CD4-positive, alpha-beta T cell treated with Interferon alpha-2 for 1 hour (primary cell): ENCODE results near the gene LMTK3.
"Not testable (repeated sequence)": the region's sequence is repeated elsewhere in the genome, so short reads cannot be mapped to it uniquely, and the experiment has no call there.

Source experiments
- DNase-seq, 2 donors: peaks; one replicate each; pipeline ENCODE4 v3.0.0-alpha.2; 2020 to 2022

LMTK3 gene

GRCh38 chr19:48502350-48503018 lies 9.2 kb downstream of the LMTK3 start:
- no peak for DNase-seq

DNA sequence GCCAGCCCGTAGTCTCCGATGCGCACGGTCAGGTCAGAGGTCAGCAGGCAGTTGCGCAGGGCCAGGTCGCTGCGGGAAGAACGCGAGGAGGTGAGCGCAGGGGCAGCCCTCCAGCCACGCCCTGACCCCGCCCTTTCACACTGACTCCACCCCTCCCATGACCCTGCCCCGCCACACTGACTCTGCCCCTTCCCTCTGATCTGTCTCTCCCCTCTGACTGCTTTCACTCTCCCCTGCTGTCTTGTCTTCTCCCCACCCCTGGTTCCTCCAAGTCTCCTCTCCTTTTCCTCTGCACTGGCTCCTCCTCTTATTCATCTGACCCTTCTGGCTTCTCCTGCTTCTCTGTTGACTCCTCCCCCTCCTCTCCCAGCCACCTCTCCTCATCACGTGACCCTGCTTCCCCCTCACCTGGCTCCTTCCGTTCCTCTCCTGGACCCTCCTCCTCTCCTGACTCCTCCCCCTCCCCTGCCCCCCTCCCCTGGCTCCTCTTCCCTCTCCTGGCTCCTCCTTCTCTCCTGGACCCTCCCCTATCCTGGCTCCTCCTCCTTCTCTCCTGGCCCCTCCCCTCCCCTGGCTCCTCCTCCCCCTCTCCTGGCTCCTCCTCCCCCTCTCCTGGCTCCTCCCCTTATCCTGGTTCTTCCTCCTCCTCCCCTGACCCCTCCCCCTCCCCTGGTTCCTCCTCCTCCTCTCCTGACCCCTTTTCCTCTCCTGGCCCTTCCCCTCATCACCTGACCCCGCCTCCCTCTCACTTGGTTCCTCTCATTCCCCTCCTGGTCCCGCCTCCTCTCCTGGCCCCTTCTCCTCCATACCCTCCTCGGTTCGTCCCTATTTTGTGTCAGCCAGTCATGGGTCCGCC lies 9.9 kb downstream of the LMTK3 start:
- DNase-seq = peak; percentile 84

DNA sequence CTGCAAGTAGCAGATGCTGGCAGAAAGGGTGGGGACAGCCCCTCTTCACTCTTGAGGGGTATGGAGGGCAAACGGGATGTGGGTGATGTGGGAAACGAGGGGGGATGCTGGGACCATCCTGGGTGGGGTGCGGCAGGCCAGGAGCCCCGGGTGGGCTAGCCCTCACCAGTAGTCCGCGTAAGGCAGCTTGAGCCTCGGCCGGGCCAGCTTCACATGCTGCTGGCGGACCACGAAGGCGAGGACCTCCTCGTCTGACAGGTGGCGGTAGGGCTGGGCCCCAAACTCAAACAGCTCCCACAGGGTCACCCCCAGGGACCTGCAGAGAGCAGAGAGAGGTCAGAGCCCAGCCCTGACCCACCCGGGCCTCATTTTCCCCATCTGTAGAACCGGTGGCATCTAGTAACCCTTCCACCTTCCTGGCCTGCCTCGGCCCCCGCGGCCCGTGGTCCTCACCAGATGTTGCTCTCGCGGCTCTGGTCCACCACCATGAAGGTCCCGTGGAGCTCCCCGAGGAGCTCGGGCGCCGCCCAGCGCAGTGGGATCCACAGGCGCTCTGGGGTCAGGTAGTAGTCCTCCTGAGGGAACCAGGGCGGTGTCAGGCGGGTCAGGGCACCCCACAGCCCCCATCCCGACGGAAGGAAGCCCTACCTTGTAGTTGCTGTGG lies 10.7 kb downstream of the LMTK3 start:
- no peak for DNase-seq

DNA sequence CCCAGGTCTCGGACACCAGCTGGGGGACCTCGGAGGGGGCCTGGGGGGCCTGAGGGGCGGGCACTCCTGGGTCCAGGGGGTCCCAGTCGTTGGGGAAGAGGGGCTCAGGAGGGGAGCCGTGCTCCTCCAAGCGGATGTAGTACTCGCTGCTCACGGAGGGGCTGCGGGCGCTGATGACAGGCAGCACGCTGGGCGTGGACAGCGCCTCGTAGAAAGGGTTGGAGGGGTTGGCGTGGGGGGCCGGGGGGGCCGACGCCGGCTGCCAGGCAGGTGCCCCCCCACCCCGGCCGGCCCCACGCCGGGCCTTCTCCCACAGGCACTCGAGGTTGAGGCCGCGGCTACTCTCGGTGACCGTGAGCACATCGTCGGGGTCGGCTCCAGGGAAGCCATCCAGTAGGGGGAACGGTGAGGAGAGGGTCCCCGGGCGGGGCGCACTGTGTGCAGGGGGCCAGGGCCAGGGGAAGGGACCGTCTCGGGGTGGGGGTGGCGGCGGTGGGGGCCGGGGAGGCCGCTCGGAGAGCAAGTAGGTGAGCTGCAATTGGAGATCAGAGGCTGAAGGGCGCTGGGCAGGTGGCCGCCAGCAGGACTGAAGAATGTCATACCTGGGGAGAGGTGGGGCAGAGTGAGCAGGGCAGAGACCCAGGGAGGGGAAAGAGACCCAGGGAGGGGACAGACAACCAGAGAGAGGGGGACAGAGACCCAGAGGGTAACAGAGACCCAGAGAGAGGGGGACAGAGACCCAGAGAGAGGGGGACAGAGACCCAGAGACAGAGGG lies 12.1 kb downstream of the LMTK3 start:
- DNase-seq = no peak

GRCh38 chr19:48498595-48499311 lies 12.9 kb downstream of the LMTK3 start:
- no peak for DNase-seq

DNA sequence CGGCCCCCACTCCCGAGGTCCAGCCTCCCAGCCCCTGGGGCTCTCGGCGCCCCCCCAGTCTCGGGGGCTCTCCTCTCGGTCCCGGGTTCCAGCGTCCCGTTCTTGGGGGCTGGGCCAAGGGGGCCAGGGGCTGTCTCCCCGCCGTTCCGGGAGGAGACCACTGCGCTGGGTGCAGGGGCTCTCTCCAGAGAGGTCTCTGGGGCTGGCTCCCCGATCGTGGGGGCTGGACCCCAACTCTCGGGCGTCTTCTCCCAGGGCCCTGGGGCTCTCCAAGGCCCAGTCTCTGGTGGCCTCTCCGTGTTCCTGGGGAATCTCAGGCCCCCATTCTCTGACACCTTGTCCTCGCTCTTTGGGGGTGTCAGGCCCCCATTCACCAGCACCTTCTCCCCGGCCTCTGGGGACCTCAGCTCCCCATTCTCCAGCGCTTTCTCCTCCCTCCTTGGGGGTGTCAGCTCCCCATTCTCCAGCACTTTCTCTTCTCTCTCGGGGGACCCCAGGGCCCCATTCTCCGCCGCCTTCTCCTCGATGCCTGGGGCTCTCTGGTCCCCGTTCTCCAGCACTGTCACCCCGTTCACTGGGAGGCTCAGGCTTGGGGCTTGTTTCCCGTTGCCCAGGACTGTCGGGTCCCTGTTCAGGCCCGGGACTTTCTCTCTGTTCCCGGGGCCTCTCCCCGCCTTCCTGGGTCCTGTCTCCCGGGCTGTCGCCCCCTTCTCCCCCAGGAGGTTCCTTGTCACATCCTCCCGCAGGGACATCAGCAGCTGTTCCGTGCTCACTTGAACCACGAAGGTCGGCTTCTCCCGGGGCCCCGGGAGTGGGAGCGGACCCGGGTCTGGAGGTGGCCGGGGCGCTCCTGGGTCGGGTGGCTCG lies 13.7 kb downstream of the LMTK3 start:
- DNase-seq = no peak

DNA sequence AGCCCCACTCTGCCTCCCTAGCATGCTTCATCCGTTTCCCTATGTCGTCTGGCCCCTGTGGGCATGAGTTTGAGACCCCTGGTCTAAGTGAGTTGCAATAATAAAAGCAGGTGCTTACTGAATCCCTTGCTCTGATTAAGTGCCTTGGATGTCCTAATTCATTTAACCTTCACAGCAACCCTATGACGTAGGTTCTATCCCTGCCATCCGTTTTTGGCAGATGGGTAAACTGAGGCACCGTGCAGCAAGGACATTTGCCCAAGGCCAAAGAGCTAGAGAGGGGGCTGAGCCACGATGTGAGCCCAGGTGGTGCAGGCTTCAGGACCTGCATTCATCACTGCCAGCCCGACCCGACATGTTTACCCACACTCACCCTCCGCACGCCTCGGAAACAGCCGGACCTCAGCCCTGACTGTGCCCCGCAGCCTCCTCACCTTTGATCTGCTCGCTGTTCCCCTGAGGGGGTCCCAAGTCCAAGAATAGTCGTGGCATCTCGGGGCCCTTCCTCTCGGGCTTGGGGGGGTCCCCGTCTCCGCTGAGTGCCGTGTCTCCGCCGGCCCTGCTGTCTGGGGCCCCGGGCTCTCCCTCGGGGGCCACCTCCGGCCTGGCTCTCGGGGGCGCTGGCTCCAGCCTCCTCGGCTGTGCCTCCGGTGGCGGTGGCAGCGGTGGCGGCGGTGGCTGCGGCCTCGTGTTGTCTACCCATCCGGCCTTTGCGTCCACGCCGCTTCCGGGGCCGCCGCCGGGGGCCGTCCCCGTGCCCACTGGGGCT lies 14.5 kb downstream of the LMTK3 start:
- no peak for DNase-seq

DNA sequence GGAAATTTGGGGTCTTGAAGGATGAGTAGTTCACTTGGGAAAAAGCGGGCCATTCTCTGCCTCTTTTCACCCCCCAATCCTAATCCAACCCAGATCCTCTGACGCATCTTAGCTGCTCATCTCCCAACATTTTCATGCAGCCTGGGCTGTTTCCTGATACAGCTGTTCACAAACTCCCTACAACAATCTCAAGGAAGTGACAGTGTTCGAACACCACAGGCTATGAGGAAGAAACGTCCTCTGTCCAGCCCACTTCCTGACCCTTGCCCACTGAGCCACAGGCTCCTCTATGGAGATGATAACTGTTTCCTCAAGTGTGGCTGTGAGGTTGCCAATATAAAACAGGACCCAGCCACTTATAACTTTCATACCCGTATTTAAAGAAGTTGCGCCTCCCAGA lies 16.2 kb downstream of the LMTK3 start:
- no peak for DNase-seq

DNA sequence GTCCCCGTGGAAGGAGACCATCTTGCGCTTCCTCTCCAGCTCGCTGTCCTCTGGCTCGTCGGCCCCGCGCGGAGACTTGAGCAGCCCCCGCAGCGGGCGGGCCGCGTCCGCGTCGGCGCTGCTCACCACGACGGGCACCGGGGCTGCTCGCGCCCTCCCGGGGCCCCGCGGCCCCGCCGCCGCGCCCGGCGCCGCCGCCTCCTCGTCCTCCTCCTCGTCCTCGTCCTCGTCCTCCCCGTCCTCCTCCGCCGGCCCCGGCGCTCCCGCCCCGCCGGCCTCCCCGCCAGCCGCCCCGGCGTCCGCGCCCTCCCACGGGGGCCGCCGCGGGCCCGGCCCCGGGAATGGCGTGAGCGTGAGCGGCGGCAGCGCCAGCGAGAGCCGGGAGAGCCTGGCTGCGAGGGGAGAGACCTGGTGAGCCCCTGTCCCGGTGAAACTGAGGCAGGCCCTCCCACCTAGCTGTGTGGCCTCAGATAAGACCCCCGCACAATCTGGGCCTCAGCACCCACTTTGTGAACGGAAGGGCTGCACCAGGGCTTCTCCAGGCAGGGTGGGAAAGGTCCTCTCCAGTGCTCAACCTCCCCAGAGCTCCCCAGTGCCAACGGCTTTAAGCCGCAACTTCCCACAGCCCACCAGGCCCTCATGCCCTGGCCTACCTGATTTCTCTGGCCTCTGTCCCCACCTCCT lies 17.8 kb downstream of the LMTK3 start:
- DNase-seq = no peak

GRCh38 chr19:48492925-48493717 lies 18.5 kb downstream of the LMTK3 start:
- DNase-seq = peak; percentile 86 to 89

DNA sequence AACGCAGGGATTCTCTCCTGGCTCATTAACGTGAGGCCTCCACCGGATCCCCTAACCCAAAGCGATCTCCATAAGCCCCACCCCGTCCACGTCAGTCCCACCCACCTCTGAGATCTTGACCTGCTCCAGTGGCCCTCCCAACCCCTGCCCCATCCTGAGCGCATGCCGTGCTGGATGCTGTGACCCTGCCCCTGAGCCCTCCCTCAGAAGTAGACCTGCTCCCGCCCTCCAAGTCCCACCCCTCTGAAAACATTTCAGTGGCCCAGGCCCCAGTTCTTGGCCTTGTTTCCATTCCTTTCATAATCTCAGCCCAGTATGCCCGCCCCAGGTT lies 19.9 kb downstream of the LMTK3 start:
- DNase-seq = no peak

DNA sequence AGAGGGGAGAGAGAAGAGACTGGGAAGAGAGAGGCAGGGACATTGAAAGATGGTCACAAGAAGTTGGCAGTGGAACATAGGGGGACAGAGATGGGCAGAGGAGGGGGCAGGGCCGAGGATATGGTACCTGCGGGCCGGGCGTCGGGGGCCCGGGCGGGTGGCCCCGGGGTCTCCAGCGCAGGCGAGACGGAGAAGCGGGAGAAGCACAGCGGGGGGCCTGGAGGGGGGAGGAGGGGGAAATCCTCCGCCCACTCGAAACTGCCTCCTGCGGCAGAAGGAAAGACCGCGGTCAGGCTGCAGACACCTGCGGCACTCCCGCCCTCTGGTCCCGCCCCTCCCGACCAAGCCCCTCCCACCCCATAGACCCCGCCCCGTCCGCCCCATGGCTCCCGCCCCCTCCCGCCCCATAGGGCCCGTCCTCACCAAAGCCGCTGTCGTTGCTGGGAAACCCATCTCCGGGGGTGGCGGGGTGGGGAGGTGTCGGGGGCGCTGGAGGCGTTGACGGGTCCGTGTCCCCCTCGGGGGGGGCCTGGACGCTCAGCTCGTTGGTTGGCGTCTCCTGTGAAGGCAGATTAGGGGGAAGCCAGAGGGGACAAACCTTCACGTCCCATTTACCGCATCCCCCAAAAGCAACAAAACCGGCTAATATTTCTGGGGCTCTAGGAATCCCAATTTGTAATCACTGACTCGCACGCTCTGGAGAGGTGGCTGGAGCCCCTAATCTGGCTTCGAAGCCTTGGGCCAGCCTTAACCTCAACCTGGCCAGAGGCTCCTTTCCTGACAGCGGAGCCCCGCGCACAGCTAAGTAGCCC lies 20.4 kb downstream of the LMTK3 start:
- peak; percentile 76 to 80 for DNase-seq

- DNase-seq = peak; percentile 76 to 85
Measured at GRCh38 chr19:48489608-48490216, 21.9 kb downstream of the LMTK3 start.

DNA sequence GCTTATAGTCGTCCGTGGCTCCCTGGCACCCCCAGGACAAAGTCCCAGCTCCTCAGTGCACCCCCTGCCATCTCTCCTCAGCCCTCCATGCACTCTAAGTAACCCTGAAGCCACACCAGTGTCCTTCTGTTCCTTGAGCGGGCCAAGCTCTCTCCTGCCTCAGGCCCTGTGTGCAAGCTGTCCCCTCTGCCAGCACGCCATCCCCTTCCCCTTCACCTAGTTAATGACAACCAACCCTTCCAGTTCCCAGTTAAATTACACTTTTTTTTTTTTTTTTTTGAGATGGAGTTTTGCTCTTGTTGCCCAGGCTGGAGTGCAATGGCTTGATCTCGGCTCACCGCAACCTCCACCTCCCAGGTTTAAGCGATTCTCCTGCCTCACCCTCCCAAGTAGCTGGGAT lies 23.2 kb downstream of the LMTK3 start:
- not testable (repeated sequence) for DNase-seq

GRCh38 chr19:48487948-48488347 lies 23.7 kb downstream of the LMTK3 start:
- no peak for DNase-seq

DNA sequence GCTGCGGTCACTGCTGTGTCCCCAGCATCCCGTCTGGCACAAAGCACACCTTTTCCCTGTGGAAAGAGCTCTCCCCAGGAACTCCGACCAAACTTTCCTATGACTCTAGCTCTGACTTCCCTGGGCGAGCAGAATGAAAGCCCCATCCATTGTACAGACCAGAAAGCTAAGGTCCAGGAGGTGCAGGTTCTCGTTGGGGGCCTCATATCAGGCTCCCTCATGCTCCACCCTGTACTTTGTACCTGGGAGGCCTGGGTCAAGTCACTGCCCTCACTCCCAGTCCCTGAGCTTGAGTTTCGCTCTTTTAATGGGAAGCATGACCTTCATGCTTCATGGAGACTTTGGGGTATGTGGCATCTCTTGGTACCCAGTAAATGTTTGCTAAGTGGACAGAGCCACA lies 24.1 kb downstream of the LMTK3 start:
- no peak for DNase-seq

DNA sequence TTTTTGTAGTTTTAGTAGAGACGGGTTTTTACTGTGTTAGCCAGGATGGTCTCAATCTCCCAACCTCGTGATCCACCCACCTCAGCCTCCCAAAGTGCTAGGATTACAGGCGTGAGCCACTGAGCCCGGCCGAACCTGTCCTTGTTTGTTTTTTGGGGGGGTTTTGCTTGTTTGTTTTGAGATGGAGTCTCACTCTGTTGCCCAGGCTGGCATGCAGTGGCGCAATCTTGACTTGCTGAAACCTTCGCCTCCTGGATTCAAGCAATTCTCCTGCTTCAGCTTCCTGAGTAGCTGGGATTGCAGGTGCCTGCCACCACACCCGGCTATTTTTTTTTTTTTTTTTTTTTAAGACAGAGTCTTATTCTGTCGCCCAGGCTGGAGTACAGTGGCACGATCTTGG lies 24.9 kb downstream of the LMTK3 start:
- DNase-seq = not testable (repeated sequence)
